Measurements from ENCODE around the gene WASHC2A.
"Not testable (repeated sequence)": the region's sequence is repeated elsewhere in the genome, so short reads cannot be mapped to it uniquely, and the experiment has no call there.

WASHC2A gene, protein sequence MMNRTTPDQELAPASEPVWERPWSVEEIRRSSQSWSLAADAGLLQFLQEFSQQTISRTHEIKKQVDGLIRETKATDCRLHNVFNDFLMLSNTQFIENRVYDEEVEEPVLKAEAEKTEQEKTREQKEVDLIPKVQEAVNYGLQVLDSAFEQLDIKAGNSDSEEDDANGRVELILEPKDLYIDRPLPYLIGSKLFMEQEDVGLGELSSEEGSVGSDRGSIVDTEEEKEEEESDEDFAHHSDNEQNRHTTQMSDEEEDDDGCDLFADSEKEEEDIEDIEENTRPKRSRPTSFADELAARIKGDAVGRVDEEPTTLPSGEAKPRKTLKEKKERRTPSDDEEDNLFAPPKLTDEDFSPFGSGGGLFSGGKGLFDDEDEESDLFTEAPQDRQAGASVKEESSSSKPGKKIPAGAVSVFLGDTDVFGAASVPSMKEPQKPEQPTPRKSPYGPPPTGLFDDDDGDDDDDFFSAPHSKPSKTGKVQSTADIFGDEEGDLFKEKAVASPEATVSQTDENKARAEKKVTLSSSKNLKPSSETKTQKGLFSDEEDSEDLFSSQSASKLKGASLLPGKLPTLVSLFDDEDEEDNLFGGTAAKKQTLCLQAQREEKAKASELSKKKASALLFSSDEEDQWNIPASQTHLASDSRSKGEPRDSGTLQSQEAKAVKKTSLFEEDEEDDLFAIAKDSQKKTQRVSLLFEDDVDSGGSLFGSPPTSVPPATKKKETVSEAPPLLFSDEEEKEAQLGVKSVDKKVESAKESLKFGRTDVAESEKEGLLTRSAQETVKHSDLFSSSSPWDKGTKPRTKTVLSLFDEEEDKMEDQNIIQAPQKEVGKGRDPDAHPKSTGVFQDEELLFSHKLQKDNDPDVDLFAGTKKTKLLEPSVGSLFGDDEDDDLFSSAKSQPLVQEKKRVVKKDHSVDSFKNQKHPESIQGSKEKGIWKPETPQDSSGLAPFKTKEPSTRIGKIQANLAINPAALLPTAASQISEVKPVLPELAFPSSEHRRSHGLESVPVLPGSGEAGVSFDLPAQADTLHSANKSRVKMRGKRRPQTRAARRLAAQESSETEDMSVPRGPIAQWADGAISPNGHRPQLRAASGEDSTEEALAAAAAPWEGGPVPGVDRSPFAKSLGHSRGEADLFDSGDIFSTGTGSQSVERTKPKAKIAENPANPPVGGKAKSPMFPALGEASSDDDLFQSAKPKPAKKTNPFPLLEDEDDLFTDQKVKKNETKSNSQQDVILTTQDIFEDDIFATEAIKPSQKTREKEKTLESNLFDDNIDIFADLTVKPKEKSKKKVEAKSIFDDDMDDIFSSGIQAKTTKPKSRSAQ (N-terminal part only)

GRCh38 chr10:50067546-50068351 lies at the start of gene WASHC2A:
Gene WASHC2A, plus strand, starts transcription at chr10:50067954. Its CDS starts 52 bp downstream, at chr10:50068006.
- in situ Hi-C loops (cut with MboI; ENCODE audit: low sequenced_read_pairs), result not testable (repeated sequence)

GRCh38 chr10:50019279-50019678 lies 48.5 kb upstream of the WASHC2A start:
- in situ Hi-C loops (cut with MboI; ENCODE audit: low sequenced_read_pairs), result not testable (repeated sequence)

GRCh38 chr10:50020451-50021024 lies 47.2 kb upstream of the WASHC2A start:
- in situ Hi-C loops (cut with MboI; ENCODE audit: low sequenced_read_pairs), result not testable (repeated sequence)

DNA sequence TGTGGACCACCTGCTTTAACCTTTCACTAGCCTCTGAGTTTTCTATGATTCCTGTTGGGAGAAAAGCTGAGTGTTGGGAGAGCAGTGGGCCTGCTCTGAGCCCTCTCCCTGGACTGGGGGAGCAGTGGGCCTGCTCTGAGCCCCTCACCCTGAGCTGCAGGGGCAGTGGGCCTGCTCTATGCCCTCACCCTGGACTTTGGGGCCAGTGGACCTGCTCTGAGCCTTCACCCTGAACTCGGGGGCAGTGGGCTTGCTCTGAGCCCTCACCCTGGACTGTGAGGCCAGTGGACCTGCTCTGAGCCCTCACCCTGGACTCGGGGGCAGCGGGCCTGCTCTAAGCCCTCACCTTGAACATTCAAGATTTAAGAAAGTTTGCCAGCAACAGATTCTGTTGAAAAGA lies 46.1 kb upstream of the WASHC2A start:
- in situ Hi-C loops (cut with MboI; ENCODE audit: low sequenced_read_pairs), result no loop called here

- in situ Hi-C loops (cut with MboI; ENCODE audit: low sequenced_read_pairs), result not testable (repeated sequence)
Measured at GRCh38 chr10:50024716-50025383, 42.9 kb upstream of the WASHC2A start.

DNA sequence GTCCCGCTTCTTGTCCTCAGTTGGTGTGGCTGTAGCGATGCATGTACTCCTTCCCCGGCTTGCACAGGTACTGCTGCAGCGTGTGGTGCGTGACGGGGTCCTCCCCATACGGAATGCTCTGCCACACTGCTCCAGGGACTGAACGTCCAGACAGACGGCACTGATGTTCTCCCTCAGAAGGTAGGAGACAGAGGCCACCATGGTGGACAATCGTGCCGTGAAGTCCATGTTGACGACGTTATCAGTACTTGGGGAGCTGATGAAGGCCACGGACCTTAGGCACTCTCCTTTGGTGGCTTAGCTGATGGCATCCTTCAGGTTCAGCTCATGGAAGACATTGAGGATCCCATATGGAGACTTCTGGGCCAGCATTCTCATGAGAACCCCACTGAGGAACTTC lies 42.1 kb upstream of the WASHC2A start:
- in situ Hi-C loops (cut with MboI; ENCODE audit: low sequenced_read_pairs), result no loop called here

DNA sequence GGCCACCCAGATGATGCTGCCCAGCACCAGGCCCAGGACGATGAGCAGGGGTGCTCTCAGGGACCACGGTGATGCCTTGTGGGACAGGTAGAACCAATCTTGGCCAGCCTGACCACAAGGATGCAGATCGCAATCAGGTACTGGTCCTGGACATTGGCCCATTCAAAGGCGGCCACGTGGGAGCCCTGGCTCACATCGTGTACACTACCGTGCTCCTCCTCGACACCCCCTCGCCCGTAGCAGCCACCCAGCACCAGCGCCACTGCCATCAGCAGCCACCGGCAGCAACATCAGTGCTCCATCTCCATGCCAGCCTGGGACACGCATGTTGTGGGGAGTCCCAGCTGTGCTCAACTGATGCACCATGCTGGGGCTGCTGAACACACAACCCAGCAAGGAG lies 40.6 kb upstream of the WASHC2A start:
- in situ Hi-C loops (cut with MboI; ENCODE audit: low sequenced_read_pairs), result no loop called here

DNA sequence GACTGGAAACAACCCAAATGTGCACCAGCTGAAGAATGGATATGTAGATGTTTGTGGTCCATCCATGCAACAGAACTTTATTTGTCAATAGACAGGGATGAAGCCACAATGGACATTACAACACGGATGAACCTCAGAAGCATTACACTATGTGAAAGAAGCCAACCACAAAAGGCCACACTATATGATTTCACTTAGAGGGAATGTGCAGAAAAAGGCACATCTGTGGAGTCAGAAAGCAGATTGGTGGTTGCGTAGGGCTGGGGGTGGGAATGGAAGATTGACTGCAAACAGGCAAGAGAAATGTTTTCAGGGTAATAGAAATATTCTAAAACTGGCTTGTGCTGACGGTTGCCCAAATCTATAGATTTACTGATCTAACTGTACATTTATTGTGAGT lies 34.3 kb upstream of the WASHC2A start:
- in situ Hi-C loops (cut with MboI; ENCODE audit: low sequenced_read_pairs), result no loop called here

DNA sequence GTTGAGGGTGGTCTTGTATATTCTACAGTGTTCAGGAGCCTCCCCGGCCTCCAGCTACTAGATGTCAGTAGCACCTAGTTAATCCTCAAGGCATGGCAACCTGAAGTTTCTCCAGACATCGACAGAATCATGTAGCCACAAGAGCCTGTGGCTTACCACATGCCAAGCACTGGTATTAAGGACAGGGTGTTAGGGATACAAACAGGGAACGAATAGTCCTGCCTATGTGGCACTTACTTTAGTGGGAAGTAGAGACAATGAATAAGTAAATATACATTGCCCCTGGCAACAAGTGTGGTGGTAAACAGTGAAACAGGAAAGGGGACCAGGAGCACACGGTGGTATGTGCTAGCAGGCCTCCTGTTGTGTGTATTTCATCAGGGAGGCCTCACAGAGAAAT lies 32.4 kb upstream of the WASHC2A start:
- in situ Hi-C loops (cut with MboI; ENCODE audit: low sequenced_read_pairs), result not testable (repeated sequence)

DNA sequence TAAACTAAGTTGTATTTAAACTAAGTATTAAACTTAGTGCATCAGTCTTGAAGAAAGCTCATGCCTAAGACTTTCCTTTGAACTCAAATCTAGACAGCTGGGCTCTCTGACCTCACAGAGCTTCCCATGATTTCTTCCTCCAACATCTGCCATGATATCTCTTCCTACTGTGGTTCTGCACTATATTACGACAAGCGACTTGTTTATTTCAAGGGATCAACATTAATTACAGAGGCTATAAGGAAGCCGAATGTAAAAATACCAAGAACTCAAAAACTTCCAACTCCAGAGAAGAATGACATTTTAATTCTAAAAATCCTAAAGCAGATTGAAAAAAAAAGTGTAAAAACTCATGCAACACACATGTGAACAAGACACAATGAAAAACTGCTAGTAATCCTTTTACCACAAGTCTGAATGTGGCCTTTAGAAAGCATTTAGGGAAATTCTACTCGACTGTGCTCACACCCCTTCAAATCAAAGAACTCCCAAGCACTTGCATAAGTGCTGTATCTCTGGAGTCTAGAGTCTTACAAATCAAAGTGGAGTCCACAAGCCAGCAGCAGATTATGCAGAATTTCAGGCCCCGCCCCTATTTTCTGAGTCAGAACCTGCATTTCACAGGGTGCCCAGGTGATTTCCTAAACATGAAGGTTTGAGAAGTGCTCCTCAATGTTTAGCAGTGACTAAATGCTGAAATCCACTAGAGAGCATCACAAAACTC lies 22.7 kb upstream of the WASHC2A start:
- in situ Hi-C loops (cut with MboI; ENCODE audit: low sequenced_read_pairs), result no loop called here

DNA sequence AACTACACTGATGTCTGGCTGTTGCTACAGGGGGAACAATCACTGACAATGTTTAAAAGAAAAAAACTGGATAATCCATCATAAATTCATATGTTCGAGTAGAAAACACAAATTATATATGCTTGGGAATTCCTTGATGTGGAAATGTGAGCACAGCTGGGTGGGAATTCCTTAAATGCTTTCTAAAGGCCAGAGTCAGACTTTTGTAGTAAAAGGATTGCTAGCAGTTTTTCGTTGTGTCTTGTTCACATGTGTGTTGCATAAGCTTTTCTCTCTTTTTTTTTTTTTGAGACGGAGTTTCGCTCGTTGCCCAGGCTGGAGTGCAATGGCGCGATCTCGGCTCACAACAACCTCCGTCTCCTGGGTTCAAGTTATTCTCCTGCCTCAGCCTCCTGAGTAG lies 21.3 kb upstream of the WASHC2A start:
- in situ Hi-C loops (cut with MboI; ENCODE audit: low sequenced_read_pairs), result not testable (repeated sequence)

DNA sequence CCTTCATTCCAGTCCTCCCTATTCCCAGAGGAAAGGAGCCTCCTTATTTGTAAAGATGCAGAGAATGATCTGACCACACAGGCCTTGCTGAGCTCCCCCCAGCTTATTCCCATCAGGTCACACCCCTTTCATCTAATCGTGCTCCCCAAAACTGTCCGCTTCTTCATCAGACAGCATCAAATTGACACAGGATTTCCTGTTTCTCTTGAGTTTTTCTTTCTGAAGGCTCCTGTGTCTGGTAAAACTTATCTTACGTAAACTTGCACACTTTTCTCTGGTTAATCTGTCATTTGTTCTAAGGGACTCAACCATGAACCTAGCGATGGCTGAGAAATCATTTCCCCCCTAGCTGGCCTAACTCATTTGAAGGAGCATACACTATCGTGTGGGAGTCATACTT lies 20.2 kb upstream of the WASHC2A start:
- in situ Hi-C loops (cut with MboI; ENCODE audit: low sequenced_read_pairs), result not testable (repeated sequence)

DNA sequence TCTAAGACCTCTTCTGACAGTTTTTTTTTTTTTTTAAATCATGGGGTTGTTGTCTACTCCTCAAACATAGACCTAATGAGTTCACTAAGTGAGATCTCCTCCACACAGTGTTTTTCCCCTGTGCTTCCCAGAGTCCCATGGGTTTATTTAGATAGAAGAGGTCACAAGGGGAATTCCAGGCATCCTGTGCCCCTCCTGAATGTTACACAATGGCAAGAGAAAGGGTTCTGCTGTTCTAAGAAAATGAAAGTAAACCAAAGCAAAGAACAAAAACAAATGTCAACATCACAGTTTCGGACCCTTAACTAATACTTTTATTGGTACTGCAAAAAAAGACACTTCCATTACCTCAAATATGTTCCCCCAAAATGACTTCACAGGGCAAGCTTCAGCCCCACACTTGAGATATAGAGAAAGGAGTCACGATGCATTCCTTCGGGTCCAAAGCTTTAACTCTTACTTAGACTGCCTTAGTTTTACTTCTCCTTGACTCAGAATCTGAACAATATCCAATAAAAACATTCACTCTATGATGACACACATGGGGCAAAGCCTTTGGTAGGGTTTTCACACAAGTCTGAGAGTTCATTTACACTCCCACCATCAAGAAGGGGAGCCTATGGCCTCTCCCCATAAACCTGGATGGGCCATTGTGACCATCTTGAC lies 15.6 kb upstream of the WASHC2A start:
- in situ Hi-C loops (cut with MboI; ENCODE audit: low sequenced_read_pairs), result not testable (repeated sequence)

- in situ Hi-C loops (cut with MboI; ENCODE audit: low sequenced_read_pairs), result not testable (repeated sequence)
Measured at GRCh38 chr10:50052778-50053376, 14.9 kb upstream of the WASHC2A start.

DNA sequence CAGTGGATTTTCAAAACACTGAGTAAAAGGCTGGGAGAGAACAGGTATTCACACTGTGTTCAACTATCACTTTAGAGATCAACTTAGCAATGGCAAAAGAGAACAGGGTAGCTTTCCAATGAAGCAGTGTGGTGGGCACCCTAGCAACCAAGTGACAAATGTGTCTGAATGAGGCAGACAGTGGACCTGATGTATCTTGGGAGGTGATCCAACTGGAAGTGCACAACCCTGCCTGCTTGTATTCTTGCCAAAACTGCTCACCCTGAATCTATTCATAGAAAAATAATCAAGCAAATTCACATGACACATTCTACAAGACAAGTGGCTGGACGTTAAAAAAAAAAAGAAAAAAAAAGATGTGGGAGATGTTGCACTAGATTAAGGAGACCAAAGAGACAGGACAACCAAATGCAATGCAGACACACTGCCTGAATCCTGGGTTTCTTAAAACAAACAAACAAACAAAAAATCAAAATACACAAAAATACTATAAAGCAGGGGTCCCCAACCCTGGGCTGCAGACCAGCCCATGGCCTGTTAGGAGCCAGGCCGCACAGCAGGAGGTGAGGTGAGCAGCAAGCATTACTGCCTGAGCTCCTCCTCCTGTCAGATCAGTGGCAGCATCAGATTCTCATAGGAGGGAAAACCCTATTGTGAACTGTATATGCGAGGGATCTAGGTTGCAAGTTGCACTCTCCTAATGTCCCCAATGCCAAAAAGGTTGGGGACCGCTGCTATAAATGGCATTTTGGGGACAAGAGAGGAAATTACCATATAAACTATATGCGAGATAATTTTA lies 12.1 kb upstream of the WASHC2A start:
- in situ Hi-C loops (cut with MboI; ENCODE audit: low sequenced_read_pairs), result not testable (repeated sequence)

DNA sequence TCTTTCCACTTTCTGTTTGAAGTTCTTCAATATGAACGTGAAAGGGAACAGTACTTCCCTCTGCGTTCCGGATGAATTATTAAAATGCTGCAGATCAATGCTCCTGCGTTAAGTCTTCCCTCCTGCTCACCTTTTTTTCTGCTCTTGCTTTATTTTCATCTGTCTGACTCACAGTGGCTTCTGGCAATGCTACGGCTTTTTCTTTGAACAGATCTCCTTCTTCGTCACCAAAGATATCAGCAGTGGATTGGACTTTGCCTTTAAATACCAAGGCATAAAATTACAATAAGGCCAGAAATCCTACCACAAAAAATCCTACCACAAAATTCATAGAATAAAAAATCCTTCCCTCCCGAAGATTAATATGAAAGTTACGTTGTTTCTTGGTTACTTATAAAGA lies 11.1 kb upstream of the WASHC2A start:
- in situ Hi-C loops (cut with MboI; ENCODE audit: low sequenced_read_pairs), result not testable (repeated sequence)

DNA sequence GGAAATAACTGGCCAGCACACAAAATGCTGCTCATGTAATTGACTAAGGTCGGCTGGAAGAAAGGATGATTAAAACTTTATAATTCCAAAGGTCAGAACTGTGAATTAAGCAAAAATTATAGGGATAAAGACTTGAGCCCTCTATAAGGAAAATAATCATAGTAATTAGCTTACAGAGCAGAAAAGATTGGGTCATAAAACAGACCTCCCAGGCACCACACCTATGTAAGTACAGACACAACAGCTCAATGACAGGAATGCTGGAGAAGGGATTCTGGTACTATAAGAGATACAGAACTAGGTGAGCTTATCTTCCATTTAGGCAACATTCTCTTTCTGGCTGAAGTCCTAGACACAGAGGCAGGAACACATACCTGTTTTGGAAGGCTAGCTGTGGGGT lies 9.0 kb upstream of the WASHC2A start:
- in situ Hi-C loops (cut with MboI; ENCODE audit: low sequenced_read_pairs), result not testable (repeated sequence)

Data from hTERT RPE-1 (cell line).